GM12892 (cell line): ENCODE data around the gene GSS.
"Not testable (repeated sequence)": the region's sequence is repeated elsewhere in the genome, so short reads cannot be mapped to it uniquely, and the experiment has no call there.

Source experiments
- DNase-seq: peaks from one replicate; pipeline ENCODE4 v3.0.0; 2011; ENCODE audit not compliant: insufficient read length
- FAIRE-seq: peaks from 2 replicates; lab custom pipeline; 2011; peaks lifted over from hg19 to GRCh38; lab: Jason Lieb, UNC
- POLR2A ChIP-seq: IDR thresholded peaks from 2 replicates; pipeline ENCODE4 v1.6.1; 2011; ENCODE audit warnings: low read depth, low read length, control low read depth
- POLR2AphosphoS5 ChIP-seq: IDR thresholded peaks from 2 replicates; pipeline ENCODE4 v1.6.1; 2011; ENCODE audit warnings: low read depth, low read length, control low read depth
- TAF1 ChIP-seq: IDR thresholded peaks from 2 replicates; pipeline ENCODE4 v1.6.1; 2011; ENCODE audit warnings: low read depth, mild to moderate bottlenecking, control low read depth, low read length, borderline replicate concordance

The GSS gene

GRCh38 chr20:34883087-34883688, 72.4 kb downstream of the GSS start:
- DNase-seq (no peak), FAIRE-seq (no peak)
- TF ChIP-seq TAF1 (no peak), POLR2A (no peak), POLR2AphosphoS5 (no peak)

GRCh38 chr20:34881689-34882088, 73.9 kb downstream of the GSS start:
- TF ChIP-seq TAF1 (no peak), POLR2AphosphoS5 (no peak), POLR2A (no peak)
- FAIRE-seq (no peak), DNase-seq (no peak)

- not testable (repeated sequence) for DNase-seq, FAIRE-seq
These were observed 74.6 kb downstream of the GSS start for GRCh38 chr20:34880971-34881370.

GRCh38 chr20:34880215-34880850, 75.3 kb downstream of the GSS start:
- no peak for FAIRE-seq
- TF ChIP-seq TAF1 (no peak), POLR2A (no peak), POLR2AphosphoS5 (no peak)

More at GRCh38 chr20:34880215-34880850, 75.3 kb downstream of the GSS start:
- DNase-seq = no peak
